Stomach (tissue), 4 donors: ENCODE data around the gene PKD2.

Source experiments
- CTCF ChIP-seq, 7 experiments: fragments of 450-650 bp in 4 of 7; fragments of 200-600 bp in 3 of 7; sonication (generic) in 3 of 7; IDR thresholded peaks; one replicate each; pipeline ENCODE4 v1.5.1; 2016 to 2019; ENCODE audit warnings: antibody characterized with exemption in 7 of 7, control low read depth in 2 of 7, mild to moderate bottlenecking in 1 of 7
- POLR2AphosphoS5 ChIP-seq, 3 donors: sonication (generic); formaldehyde crosslinking; IDR thresholded peaks; one replicate each; pipeline ENCODE4 v1.6.1; 2016; ENCODE audit warnings: antibody characterized with exemption in 3 of 3

DNA sequence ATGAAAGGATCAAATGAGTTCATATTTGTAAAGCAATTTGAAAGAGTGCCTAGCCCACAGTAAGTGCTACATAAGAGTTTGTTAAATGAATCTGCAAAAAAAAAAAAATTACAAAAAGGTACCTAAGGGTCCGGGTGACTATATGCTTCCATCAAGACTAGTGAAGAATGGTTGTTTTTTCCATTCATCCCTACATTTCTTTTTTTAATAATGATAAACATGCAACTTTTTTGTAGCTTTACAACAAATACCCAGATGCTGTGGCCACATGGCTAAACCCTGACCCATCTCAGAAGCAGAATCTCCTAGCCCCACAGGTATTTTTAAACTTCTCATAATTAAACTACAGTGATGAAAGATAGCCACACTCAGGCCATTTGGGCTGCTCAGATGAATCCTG lies 27.6 kb upstream of the PKD2 start:
- no peak for TF ChIP-seq CTCF (IDR thresholded peaks at IDR 0.05)
- TF ChIP-seq POLR2AphosphoS5 (IDR thresholded peaks at IDR 0.05) = no peak
